Mammary epithelial cell (primary cell): ENCODE results near the gene KLHL9.
"Not testable (repeated sequence)": the region's sequence is repeated elsewhere in the genome, so short reads cannot be mapped to it uniquely, and the experiment has no call there.

Experiments
- EZH2 ChIP-seq: IDR thresholded peaks from 2 replicates; pipeline ENCODE4 v1.6.1; 2012; ENCODE audit warnings: low read length, inconsistent platforms, borderline replicate concordance
- TF ChIP-seq, protein P1 (sequence below), 2 donors: IDR thresholded peaks in 1 of 2; conservative IDR thresholded peaks in 1 of 2; 2 replicates each; pipeline ENCODE4 v1.5.1; 2011 to 2012; ENCODE audit warnings: inconsistent platforms in 2 of 2, low read length in 2 of 2, mild to moderate bottlenecking in 2 of 2, control low read depth in 1 of 2, low read depth in 1 of 2; ENCODE audit not compliant: insufficient read depth in 1 of 2; ENCODE audit errors: extremely low read depth in 1 of 2

DNA sequence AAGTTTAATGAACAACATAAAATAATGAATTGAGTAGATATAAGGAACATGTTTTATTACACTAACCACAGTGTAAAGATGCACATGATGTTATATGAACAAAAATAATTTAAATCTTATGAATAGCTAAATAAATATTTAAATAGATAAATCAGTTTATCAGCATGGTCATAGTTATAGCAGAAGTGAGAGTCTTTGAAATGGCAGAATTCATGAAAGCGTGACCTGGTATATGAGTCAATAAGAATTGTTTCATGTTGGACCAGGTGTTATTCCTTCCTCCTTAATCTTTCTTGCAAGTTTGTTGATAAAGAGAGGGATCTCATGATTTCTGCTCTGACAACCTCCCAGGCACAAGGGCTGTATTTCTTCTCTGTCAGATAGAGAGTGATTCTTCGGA, 32.0 kb upstream of the KLHL9 start:
- TF ChIP-seq, protein P1, sequence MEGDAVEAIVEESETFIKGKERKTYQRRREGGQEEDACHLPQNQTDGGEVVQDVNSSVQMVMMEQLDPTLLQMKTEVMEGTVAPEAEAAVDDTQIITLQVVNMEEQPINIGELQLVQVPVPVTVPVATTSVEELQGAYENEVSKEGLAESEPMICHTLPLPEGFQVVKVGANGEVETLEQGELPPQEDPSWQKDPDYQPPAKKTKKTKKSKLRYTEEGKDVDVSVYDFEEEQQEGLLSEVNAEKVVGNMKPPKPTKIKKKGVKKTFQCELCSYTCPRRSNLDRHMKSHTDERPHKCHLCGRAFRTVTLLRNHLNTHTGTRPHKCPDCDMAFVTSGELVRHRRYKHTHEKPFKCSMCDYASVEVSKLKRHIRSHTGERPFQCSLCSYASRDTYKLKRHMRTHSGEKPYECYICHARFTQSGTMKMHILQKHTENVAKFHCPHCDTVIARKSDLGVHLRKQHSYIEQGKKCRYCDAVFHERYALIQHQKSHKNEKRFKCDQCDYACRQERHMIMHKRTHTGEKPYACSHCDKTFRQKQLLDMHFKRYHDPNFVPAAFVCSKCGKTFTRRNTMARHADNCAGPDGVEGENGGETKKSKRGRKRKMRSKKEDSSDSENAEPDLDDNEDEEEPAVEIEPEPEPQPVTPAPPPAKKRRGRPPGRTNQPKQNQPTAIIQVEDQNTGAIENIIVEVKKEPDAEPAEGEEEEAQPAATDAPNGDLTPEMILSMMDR (conservative IDR thresholded peaks at IDR 0.05 in 1 of 2, IDR thresholded peaks at IDR 0.05 in 1 of 2; ENCODE audit: extremely low read depth in 1 of 2, insufficient read depth in 1 of 2, low read depth in 1 of 2, low read length in 2 of 2) = not testable (repeated sequence)
- not testable (repeated sequence) for TF ChIP-seq EZH2
